ENCODE measurements around the gene TSPYL1. TPM values are rescaled to one million over a fixed set of nuclear protein-coding genes. Genes with fewer than 3 reads are reported as not detected.
A peak's percentile ranks its signal among the peaks of the same experiment; 100 is the strongest.
"Not testable (repeated sequence)": the region's sequence is repeated elsewhere in the genome, so short reads cannot be mapped to it uniquely, and the experiment has no call there.

TSPYL1 gene
- total RNA-seq, 1 donor from 2014 or later: 54.9 TPM

GRCh38 chr6:116298273-116298672 lies 18.5 kb upstream of the TSPYL1 start:
- DNase-seq (ENCODE audit: low read depth in 2 of 2): no peak

GRCh38 chr6:116292553-116292952 lies 12.8 kb upstream of the TSPYL1 start:
- DNase-seq (ENCODE audit: low read depth in 2 of 2): no peak

DNA sequence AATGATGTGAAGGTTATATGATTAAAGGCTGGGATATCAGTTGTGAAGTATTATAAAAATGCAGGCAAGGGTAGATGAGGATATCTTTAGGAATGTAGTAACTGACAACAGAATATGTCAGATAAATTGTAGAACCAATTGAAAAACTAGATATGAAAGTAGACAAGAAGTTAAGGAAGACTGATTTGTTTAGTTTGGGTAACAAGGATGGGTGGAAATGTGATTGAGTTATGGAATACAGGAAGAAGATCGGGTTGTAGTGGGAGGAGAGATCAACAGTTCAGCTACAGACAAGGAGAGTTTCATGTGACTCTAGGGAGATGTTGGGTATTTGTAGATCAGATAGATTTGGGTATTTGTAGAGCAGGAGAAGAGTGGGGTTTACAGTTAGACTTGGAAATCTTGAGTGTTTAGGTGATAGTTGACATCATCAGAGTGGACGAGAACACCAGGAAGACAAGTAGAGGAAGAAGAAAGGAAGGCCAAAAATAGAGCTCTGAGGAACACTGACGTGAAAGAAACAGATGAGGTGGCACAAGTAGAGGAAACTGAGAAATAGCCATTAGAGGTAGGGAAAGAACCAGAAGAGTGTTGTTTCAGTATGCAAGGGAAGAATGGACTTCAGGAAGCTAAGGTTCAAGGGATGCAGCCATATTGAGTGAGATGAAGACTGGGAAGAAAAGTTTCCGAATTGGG lies 12.1 kb upstream of the TSPYL1 start:
- no peak for DNase-seq (ENCODE audit: low read depth in 2 of 2)

- DNase-seq (ENCODE audit: low read depth in 2 of 2): no peak
Observed at GRCh38 chr6:116290799-116291198, 11.1 kb upstream of the TSPYL1 start.

DNA sequence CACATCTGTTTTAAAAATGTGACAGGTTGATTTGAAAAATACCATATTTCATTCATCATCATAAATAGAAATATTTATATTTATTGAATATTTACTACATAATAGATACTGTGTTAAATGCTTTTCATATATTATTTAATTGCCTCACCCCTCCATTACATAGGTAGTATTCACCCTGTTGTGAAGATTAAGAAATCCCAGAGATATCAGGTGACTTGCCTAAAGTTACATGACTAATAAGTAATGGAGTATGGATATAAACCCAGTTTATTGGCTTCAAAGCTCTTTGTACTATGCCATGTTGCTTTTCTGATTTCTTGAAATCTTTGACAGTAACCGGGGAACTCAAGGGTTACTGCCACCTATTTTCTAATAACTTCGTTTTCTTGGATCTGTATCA lies 10.1 kb upstream of the TSPYL1 start:
- no peak for DNase-seq (ENCODE audit: low read depth in 2 of 2)

DNA sequence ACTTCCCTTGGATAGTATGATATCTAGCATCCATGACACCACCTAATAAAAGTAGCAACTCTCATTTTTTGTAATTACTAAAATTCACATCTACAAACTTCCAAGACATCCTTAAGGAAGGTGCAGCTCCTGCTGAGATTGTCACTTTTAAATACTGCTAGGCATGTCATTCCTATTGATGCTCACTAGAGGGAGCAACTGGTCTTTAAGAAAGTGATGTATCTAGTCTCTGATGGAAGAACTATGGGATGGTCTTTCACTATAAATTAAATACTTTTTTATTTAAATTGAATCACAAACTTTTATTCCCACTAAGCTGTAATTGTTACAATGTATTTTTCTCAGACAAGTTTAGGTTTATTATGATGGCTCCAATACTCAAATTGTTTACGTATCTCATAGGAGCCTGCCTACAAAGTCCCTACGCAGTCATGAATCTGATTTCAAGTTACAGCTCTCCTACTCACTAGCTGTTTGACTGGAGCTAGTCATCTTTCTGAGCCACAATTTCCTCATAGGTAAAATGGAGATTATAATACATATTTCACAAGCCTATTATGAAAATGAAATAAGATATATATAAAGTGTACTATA lies 8.1 kb upstream of the TSPYL1 start:
- DNase-seq (ENCODE audit: low read depth in 2 of 2): peak in 1 of 2 donors; percentile 57

GRCh38 chr6:116286773-116287358 lies 7.1 kb upstream of the TSPYL1 start:
- DNase-seq (ENCODE audit: low read depth in 2 of 2): no peak

DNA sequence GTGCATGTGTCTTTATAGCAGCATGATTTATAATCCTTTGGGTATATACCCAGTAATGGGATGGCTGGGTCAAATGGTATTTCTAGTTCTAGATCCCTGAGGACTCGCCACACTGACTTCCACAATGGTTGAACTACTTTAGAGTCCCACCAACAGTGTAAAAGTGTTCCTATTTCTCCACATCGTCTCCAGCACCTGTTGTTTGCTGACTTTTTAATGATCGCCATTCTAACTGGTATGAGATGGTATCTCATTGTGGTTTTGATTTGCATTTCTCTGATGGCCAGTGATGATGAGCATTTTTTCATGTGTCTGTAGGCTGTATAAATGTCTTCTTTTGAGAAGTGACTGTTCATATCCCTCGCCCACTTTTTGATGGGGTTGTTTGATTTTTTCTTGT lies 5.3 kb upstream of the TSPYL1 start:
- not testable (repeated sequence) for DNase-seq (ENCODE audit: low read depth in 2 of 2)

DNA sequence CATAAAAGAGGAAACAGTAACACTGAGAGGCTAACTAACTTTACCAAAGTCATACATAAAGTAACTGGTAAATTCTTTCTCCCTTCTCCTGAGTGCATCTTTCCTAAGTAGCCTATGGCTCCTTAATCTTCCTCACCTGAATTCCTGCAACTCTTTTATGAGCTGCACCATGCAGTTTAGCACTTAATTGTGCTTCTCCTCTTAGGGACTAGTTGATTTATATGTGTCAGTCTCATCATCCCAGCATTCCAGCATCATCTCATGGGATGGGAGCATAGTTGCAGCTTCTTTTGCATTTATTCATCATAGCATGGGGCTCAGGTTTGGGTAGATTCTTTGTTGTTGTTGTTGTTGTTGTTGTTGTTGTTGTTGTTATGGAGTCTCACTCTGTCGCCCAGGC lies 3.5 kb upstream of the TSPYL1 start:
- no peak for DNase-seq (ENCODE audit: low read depth in 2 of 2)

GRCh38 chr6:116282698-116283097 lies 3.0 kb upstream of the TSPYL1 start:
- DNase-seq (ENCODE audit: low read depth in 2 of 2): no peak

DNA sequence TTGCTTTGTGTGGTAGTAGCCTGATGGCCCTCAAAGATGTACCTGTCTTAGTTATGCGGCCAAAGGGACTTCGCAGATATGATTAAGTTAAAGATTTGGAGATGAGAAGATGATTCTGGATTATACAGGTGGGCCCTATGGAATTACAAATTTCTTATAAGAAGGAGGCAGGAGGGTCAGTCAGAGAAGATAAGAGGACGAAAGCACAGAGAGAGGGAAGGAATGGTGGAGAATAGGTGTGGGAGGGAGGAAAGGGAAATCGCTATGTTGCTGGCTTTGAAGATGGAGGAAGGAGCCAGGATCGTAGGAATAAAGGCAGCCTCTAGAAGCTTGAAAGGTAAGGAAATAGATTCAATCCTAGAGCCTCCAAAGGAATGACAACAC lies 1.2 kb upstream of the TSPYL1 start:
- no peak for DNase-seq (ENCODE audit: low read depth in 2 of 2)

- DNase-seq (ENCODE audit: low read depth in 2 of 2): peak in 1 of 2 donors; percentile 2
Observed at GRCh38 chr6:116280161-116280932, 617 bp upstream of the TSPYL1 start.

- DNase-seq (ENCODE audit: low read depth in 2 of 2): no peak
Observed at GRCh38 chr6:116278854-116279231, 887 bp downstream of the TSPYL1 start.

GRCh38 chr6:116278481-116278829 lies 1.3 kb downstream of the TSPYL1 start:
- DNase-seq (ENCODE audit: low read depth in 2 of 2): no peak

DNA sequence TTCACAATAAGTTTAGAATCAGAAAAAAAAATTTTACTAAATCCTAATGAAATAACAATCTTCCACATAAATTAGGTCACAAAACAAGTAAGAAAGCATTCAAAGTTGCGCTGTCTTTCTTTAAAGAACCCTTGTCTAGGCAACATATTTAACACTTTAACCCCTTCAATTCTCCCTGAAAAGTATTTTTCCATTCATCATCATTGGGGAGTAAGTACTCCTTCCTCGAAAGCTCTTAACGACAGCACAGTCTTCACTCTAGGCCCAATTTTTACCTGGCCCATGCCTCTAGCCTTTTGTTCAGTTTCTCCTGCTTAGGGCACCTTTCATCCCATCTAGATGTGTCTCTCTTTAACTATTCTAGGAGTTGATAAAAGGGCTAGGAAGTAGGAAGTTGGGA lies 2.6 kb downstream of the TSPYL1 start:
- no peak for DNase-seq (ENCODE audit: low read depth in 2 of 2)

DNA sequence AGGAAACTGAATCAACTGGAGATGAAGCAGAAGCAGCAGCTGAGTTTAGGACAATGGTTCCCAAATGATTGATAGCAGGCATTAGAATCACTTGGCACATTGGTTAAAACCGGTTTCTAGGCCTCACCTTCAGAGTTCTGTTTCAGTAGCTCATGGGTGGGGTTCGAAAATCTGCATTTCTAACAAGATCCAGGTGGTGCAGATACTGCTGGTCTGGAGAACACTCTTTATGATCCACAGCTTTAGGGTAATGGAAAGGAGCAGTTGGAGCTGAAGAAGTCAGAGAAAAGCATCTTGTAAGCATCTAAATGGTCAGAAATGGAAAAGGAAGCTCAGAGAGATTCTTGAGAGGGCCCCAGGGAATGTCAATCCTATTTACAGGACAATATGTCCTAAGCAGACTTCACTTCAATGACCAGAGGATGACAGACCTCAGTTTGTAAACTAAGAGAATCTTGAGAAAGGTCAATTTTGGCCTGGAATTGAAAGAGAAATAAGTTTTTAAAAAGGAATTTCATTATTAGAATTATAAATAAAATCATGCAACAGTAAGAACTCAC lies 8.5 kb downstream of the TSPYL1 start:
- DNase-seq (ENCODE audit: low read depth in 2 of 2): no peak

DNA sequence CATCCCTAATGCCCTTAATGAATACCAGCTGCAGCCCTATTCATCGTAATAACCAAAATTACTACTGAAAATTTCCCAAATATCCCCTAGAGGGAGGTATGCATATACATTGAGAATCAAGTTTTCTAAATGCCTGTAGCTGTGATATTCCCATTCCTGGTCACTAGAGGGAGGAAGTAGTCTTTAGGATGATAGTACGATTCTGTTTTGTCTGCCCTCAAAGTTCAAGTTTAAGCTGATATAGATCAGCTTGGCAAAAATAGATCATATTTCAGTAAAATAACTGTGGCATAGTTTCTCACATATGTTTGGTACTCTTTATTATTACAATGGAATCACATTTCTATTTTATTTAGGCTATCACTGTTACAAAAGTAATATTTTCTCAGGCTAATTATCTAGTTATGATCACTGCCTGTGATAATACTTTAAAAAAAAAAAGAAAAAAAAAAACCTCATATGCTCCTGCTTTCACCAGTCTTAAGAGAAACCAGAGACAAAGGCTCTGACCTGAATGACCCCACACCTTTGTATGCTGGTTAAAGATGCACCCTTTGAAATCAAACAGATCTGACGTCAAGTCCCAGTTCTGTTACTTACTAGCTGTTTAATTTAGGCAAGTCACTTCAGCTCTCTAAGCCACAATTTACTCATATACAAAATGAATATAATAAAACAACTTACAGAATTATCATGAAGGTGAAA lies 11.0 kb downstream of the TSPYL1 start:
- DNase-seq (ENCODE audit: low read depth in 2 of 2): peak; percentile 61 to 82

DNA sequence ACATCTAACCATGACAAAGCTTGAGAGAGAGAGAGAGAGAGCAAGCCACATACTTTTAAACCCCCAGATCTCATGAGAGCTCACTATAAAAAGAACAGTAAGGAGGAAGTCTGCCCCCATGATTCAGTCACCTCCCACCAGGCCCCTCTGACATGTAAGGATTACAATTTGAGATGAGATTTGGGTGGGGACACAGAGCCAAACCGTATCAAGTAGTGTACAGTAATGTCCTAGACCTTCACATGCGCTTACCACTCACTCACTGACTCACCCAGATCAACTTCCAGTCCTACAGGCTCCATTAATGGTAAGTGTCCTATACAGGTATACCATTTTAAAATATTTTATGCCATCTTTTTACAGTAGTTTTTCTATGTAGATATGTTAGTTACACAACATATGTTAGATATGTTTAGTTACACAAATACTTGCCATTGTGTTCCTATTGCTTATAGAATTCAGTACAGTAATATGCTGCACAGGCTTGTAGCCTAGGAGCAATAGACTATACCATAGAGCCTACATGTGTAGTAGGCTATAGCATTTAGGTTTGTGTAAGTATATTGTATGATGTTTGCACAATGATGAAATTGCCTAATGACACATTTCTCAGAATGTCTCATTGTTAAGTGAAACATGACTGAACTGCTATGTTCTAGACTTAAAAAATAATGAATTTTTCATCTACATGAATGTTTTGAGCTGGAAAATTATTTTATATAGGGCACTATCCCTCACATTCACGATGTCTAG lies 11.7 kb downstream of the TSPYL1 start:
- DNase-seq (ENCODE audit: low read depth in 2 of 2): no peak

DNA sequence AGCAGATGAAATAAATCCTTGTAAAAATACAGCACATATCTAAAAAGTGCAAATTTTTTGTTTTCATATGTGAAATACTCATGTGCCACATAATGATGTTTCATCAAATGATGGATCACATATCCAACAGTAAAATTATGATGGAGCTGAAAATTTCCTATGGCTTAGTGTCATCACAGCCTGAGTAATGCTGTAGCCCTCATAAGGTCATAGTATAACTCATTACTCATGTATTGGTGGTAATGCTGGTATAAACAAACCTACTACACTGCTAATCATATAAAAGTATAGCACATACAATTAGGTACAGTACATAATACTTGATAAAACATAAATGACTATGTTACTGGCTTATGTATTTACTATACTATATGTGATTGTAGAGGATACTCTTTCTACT lies 12.9 kb downstream of the TSPYL1 start:
- DNase-seq (ENCODE audit: low read depth in 2 of 2): no peak

- DNase-seq (ENCODE audit: low read depth in 2 of 2): no peak
Observed at GRCh38 chr6:116265041-116265829, 14.5 kb downstream of the TSPYL1 start.

Measured in dermis microvascular lymphatic vessel endothelial cell (primary cell).